GM19397 (cell line): ENCODE data around the gene DUSP1.

Experiments
- ATAC-seq: cut with Tn5 transposase; IDR thresholded peaks from one replicate; pipeline ENCODE4 v1.9.1; 2021; ENCODE audit warnings: mild to moderate bottlenecking, moderate library complexity; ENCODE audit not compliant: unreplicated experiment

The DUSP1 gene

GRCh38 chr5:172745838-172746237, 25.2 kb downstream of the DUSP1 start:
- ATAC-seq: no peak

GRCh38 chr5:172745406-172745805, 25.6 kb downstream of the DUSP1 start:
- no peak for ATAC-seq

GRCh38 chr5:172744123-172745104, 26.6 kb downstream of the DUSP1 start:
- no peak for ATAC-seq

- ATAC-seq: no peak
These were observed 27.7 kb downstream of the DUSP1 start for GRCh38 chr5:172743112-172743959.

GRCh38 chr5:172741206-172741582, 29.8 kb downstream of the DUSP1 start:
- no peak for ATAC-seq

- no peak for ATAC-seq
These were observed 30.4 kb downstream of the DUSP1 start for GRCh38 chr5:172740428-172741205.

GRCh38 chr5:172739375-172739774, 31.6 kb downstream of the DUSP1 start:
- ATAC-seq: no peak

- ATAC-seq: no peak
These were observed 34.4 kb downstream of the DUSP1 start for GRCh38 chr5:172736508-172737135.

GRCh38 chr5:172735141-172735831, 35.7 kb downstream of the DUSP1 start:
- ATAC-seq: no peak

- no peak for ATAC-seq
These were observed 37.0 kb downstream of the DUSP1 start for GRCh38 chr5:172733974-172734346.

- no peak for ATAC-seq
These were observed 37.6 kb downstream of the DUSP1 start for GRCh38 chr5:172733131-172733973.

GRCh38 chr5:172732201-172732865, 38.7 kb downstream of the DUSP1 start:
- no peak for ATAC-seq

GRCh38 chr5:172731680-172732074, 39.3 kb downstream of the DUSP1 start:
- no peak for ATAC-seq

- no peak for ATAC-seq
These were observed 39.9 kb downstream of the DUSP1 start for GRCh38 chr5:172730981-172731679.

- ATAC-seq: no peak
These were observed 40.8 kb downstream of the DUSP1 start for GRCh38 chr5:172730222-172730621.

GRCh38 chr5:172729588-172729987, 41.4 kb downstream of the DUSP1 start:
- ATAC-seq: no peak

- ATAC-seq: no peak
These were observed 42.3 kb downstream of the DUSP1 start for GRCh38 chr5:172728481-172729241.
